Measurements from ENCODE around the gene PITRM1. TPM values are rescaled to one million over a fixed set of nuclear protein-coding genes. Genes with fewer than 3 reads are reported as not detected.
"Not testable (repeated sequence)": the region's sequence is repeated elsewhere in the genome, so short reads cannot be mapped to it uniquely, and the experiment has no call there.

The PITRM1 gene
- total and polyA plus RNA-seq, 9 donors = 46.6 to 107 (median 73.7) TPM

- Histone ChIP-seq H3K27ac (no peak overlapping the region), H3K4me1 (ENCODE audit: insufficient read depth) (no peaks in the 10 kb centered on the region), H3K27me3 (no peaks in the 10 kb centered on the region), H3K9me3 (no peaks in the 10 kb centered on the region), H3K4me3 (no peak overlapping the region), H3K36me3 (no peaks in the 10 kb centered on the region)
- intact Hi-C loops (cut with DNase I) = no loop called here
- DNase-seq = no peak
- 92 to 95% (median 95%) methylated on average over 21 of the region's 21 CpGs for WGBS, 3 donors
- TF ChIP-seq EP300 (IDR thresholded peaks at IDR 0.05) (no peak), CTCF (IDR thresholded peaks at IDR 0.05) (no peak), POLR2A (IDR thresholded peaks at IDR 0.05) (no peak)
Measured at GRCh38 chr10:3108575-3109105, 63.9 kb downstream of the PITRM1 start.

GRCh38 chr10:3108033-3108432, 64.5 kb downstream of the PITRM1 start:
- no peak for TF ChIP-seq EP300 (IDR thresholded peaks at IDR 0.05)
- TF ChIP-seq POLR2A (IDR thresholded peaks at IDR 0.05) = no peak
- TF ChIP-seq CTCF (IDR thresholded peaks at IDR 0.05) = no peak
- no peaks in the 10 kb centered on the region for H3K4me1 ChIP-seq (ENCODE audit: insufficient read depth)
- H3K4me3 ChIP-seq = no peak overlapping the region
- H3K9me3 ChIP-seq = no peaks in the 10 kb centered on the region
- no peaks in the 10 kb centered on the region for H3K36me3 ChIP-seq
- H3K27me3 ChIP-seq = no peaks in the 10 kb centered on the region
- intact Hi-C loops (cut with DNase I) = no loop called here
- H3K27ac ChIP-seq = peak overlapping the region; percentile 45 to 46
- no peak for DNase-seq
- WGBS, 3 donors = 66 to 81% (median 76%) methylated on average over 8 of the region's 8 CpGs

- DNase-seq = peak; percentile 77 to 85 (median 81)
- WGBS, 3 donors = 43 to 70% (median 61%) methylated on average over 22 of the region's 22 CpGs
- TF ChIP-seq POLR2A (IDR thresholded peaks at IDR 0.05) = no peak
- TF ChIP-seq CTCF (IDR thresholded peaks at IDR 0.05) = no peak
- TF ChIP-seq EP300 (IDR thresholded peaks at IDR 0.05) = no peak
- no peak overlapping the region for H3K4me3 ChIP-seq
- H3K27me3 ChIP-seq = no peaks in the 10 kb centered on the region
- no peaks in the 10 kb centered on the region for H3K4me1 ChIP-seq (ENCODE audit: insufficient read depth)
- H3K27ac ChIP-seq = peak overlapping the region; percentile 45 to 46
- no peaks in the 10 kb centered on the region for H3K36me3 ChIP-seq
- intact Hi-C loops (cut with DNase I) = no loop called here
- H3K9me3 ChIP-seq = no peaks in the 10 kb centered on the region
Measured at GRCh38 chr10:3107426-3107961, 65.1 kb downstream of the PITRM1 start.

- Histone ChIP-seq H3K36me3 (no peaks in the 10 kb centered on the region), H3K4me1 (ENCODE audit: insufficient read depth) (no peaks in the 10 kb centered on the region), H3K27me3 (no peaks in the 10 kb centered on the region), H3K27ac (no peak overlapping the region), H3K4me3 (no peak overlapping the region), H3K9me3 (no peaks in the 10 kb centered on the region)
- no peak for TF ChIP-seq EP300 (IDR thresholded peaks at IDR 0.05)
- TF ChIP-seq POLR2A (IDR thresholded peaks at IDR 0.05) = no peak
- TF ChIP-seq CTCF (IDR thresholded peaks at IDR 0.05) = no peak
- intact Hi-C loops (cut with DNase I) = no loop called here
- 46 to 62% (median 54%) methylated on average over 4 to 5 of the region's 5 CpGs for WGBS, 3 donors
- no peak for DNase-seq
Measured at GRCh38 chr10:3106928-3107425, 65.6 kb downstream of the PITRM1 start.

- DNase-seq; intact Hi-C loops (cut with DNase I); H3K36me3 ChIP-seq; H3K4me1 ChIP-seq (ENCODE audit: insufficient read depth); H3K4me3 ChIP-seq; H3K27me3 ChIP-seq; H3K27ac ChIP-seq; H3K9me3 ChIP-seq: not testable (repeated sequence)
- WGBS, 3 donors = 90 to 95% (median 92%) methylated on average over 6 of the region's 10 CpGs
Measured at GRCh38 chr10:3106328-3106727, 66.3 kb downstream of the PITRM1 start.
